BJ (cell line): ENCODE results near the gene ARSB. TPM values are rescaled to one million over a fixed set of nuclear protein-coding genes. Genes with fewer than 3 reads are reported as not detected.
A peak's percentile ranks its signal among the peaks of the same experiment; 100 is the strongest.

ENCODE experiments used
- CTCF ChIA-PET: fragments of 350-600 bp; formaldehyde crosslinking; extraction: SDS; loops from one replicate; lab custom pipeline; 2021; ENCODE audit warnings: antibody characterized with exemption, inconsistent platforms; lab: Yijun Ruan, JAX
- POLR2A ChIA-PET: fragments of 300-600 bp; sonication (Branson Sonifier 250); formaldehyde crosslinking; extraction: SDS; loops from one replicate; lab custom pipeline; 2021; ENCODE audit warnings: antibody characterized with exemption; lab: Charles Lee
- DNase-seq: peaks from one replicate; pipeline ENCODE4 v3.0.0-alpha.2; 2011; ENCODE audit warnings: low read depth
- H3K27me3 ChIP-seq: 2 replicates; pipeline ENCODE4 v1.6.0; 2011; ENCODE audit warnings: low read length; ENCODE audit not compliant: control insufficient read depth, insufficient read depth
- H3K36me3 ChIP-seq: 2 replicates; pipeline ENCODE4 v1.5.1; 2011; ENCODE audit warnings: low read length; ENCODE audit not compliant: control insufficient read depth, insufficient read depth
- H3K4me3 ChIP-seq: 2 replicates; pipeline ENCODE4 v1.5.1; 2011; ENCODE audit warnings: low read depth, mild to moderate bottlenecking, control low read depth, low read length
- CTCF ChIP-seq: IDR thresholded peaks from 2 replicates; pipeline ENCODE4 v1.5.1; 2011; ENCODE audit warnings: low read depth, mild to moderate bottlenecking, control low read depth, inconsistent platforms, low read length, moderate library complexity; ENCODE audit not compliant: insufficient read depth
- polyA plus RNA-seq: library from polyadenylated mRNA; depleted of rRNA; stranded (reverse); fragments of >200 nt; gene quantifications from 2 replicates; pipeline ENCODE4 v1.2.3, GENCODE V29; 2011

The ARSB gene
- polyA plus RNA-seq, 1 experiment: 26.7 TPM

DNA sequence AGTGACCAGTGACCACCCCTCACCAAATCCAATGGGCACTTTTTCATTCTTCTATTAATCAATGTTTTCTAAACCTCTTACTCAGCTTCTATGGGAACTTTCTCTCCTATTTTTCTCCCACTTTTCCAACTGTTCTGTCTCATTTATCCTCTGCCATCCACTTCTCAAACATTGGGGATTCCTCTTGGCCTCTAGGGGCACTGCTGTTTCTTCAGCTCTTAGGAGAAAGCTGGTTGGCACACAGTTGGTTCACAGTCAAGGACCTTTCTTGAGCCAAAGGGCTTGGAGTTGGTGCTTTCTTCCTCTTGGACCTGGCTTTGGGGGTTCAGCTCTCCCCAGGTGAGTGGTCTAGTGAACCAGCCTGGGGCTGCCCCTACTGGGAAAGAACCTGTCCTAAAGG, 224.3 kb downstream of the ARSB start:
- TF ChIP-seq CTCF: no peak
- H3K36me3 ChIP-seq: no peaks in the 10 kb centered on the region
- no peak overlapping the region for H3K4me3 ChIP-seq
- H3K27me3 ChIP-seq: peaks cover 4% of the 10 kb centered on the region
- POLR2A ChIA-PET: no interaction called here
- CTCF ChIA-PET: interaction anchor here (1.0 kb wide), 2 partner anchors 20 to 142 kb away, joined by 3 read pairs; no protein-coding TSS in a partner anchor
- no peak for DNase-seq

DNA sequence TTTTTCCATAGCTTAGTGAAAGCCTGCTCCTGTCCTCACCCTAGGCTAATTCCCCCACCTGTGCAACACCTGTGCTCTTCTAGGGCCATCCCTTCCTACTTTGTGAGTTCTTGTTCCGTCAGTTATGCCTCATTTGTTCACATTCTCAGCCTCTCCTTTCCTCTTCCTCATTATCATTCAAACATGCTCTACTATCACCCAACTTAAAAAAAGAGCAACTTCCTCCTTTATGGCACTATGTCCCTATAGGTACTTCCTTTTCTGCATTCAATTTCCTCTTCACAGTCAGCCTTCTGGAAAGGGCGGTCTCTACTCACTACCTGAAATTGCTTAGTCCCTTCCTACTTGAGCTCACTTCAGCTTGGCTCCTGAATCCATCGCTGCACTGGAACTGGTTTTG, 224.7 kb downstream of the ARSB start:
- TF ChIP-seq CTCF: no peak
- ChIA-PET CTCF (interaction anchor here (0.6 to 1.2 kb wide), 4 partner anchors 9 to 260 kb away, joined by 3 read pairs; no protein-coding TSS in a partner anchor), POLR2A (no interaction called here)
- no peaks in the 10 kb centered on the region for H3K36me3 ChIP-seq
- peaks cover 4% of the 10 kb centered on the region for H3K27me3 ChIP-seq
- no peak for DNase-seq
- H3K4me3 ChIP-seq: no peak overlapping the region

DNA sequence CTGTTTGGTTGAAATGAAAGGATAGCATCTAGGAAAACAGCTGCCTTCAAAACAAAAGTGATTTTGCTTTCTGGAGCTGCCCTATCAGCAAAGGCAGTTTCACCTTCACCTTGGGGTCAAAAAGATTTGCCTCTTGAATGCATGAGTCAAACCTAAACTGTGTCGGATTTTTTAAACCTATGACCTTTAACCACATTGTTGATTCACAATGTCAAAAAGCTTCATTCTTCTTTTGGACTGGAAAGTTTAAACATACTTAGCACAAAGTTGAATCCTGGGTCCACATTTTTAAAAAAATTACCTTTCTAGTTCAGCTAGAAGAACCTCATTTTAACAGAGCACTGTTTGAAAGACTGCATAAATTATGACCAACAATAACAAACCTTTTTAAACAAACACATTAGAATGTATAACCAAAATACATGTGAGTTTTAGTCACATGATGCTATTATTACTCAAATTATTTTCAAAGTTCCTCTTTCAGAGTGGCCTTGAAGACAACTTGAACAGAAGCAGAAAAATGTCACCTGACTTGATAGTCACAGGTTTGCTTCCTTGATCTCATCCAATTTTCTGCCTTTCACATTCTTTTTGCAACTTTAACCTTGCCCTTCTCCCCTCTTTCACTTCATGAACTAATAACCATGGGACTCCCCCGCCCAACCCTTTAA, 226.8 kb downstream of the ARSB start:
- H3K4me3 ChIP-seq: no peak overlapping the region
- POLR2A ChIA-PET: no interaction called here
- no peaks in the 10 kb centered on the region for H3K36me3 ChIP-seq
- CTCF ChIA-PET: no interaction called here
- no peaks in the 10 kb centered on the region for H3K27me3 ChIP-seq
- TF ChIP-seq CTCF: no peak
- DNase-seq: no peak

GRCh38 chr5:78757269-78758053, 227.6 kb downstream of the ARSB start:
- no peak for TF ChIP-seq CTCF
- Histone ChIP-seq H3K27me3 (no peaks in the 10 kb centered on the region), H3K4me3 (no peak overlapping the region), H3K36me3 (no peaks in the 10 kb centered on the region)
- CTCF ChIA-PET: no interaction called here
- DNase-seq: peak; percentile 53
- POLR2A ChIA-PET: no interaction called here

DNA sequence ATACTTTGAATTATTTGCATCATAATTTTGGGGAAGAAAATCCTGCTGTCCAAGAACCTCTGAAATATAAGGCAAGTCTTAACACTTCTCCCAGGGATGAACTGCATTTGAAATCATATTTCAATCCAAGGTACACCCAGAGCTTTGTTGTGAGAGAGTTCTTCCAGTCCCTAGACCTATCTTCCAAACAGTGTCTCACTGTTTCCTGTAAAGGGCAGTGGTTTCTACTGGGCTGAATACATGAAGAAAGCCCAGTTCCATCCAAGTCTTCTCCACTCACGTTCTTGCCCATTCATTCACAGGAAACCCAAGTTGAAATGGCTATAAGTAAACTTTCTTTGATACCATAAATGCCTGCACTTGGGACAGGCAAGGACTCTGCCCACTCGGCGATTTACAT, 228.3 kb downstream of the ARSB start:
- H3K36me3 ChIP-seq: no peaks in the 10 kb centered on the region
- POLR2A ChIA-PET: no interaction called here
- TF ChIP-seq CTCF: no peak
- H3K27me3 ChIP-seq: no peaks in the 10 kb centered on the region
- CTCF ChIA-PET: no interaction called here
- DNase-seq: no peak
- H3K4me3 ChIP-seq: no peak overlapping the region
